GM23338 (cell line): ENCODE measurements around the gene GABRR2. TPM values are rescaled to one million over a fixed set of nuclear protein-coding genes. Genes with fewer than 3 reads are reported as not detected.
A peak's percentile ranks its signal among the peaks of the same experiment; 100 is the strongest.

Experiments used
- ATAC-seq: fragments of 200-7000 bp; cut with Tn5 transposase; 3 replicates; pipeline ENCODE4 v1.9.1; 2020
- DNase-seq: peaks from one replicate; pipeline ENCODE4 v3.0.0-alpha.2; 2015; ENCODE audit warnings: low spot score
- H2AFZ ChIP-seq: fragments of 200-600 bp; sonication (generic); 2 replicates; pipeline ENCODE4 v1.8.0; 2016; ENCODE audit warnings: antibody characterized with exemption, mild to moderate bottlenecking, moderate library complexity
- H3F3A ChIP-seq: fragments of 200-600 bp; sonication (generic); replicated peaks from 2 replicates; pipeline ENCODE4 v1.8.0; 2017; ENCODE audit warnings: antibody characterized with exemption, mixed run types, low read depth
- H3K27ac ChIP-seq: fragments of 200-600 bp; sonication (generic); 2 replicates; pipeline ENCODE4 v1.6.1; 2016; ENCODE audit warnings: low read depth
- H3K27me3 ChIP-seq: fragments of 200-600 bp; sonication (generic); 2 replicates; pipeline ENCODE4 v1.8.0; 2016; ENCODE audit warnings: mild to moderate bottlenecking, mixed run types, moderate library complexity; ENCODE audit not compliant: insufficient read depth
- H3K36me3 ChIP-seq: fragments of 200-600 bp; sonication (generic); 2 replicates; pipeline ENCODE4 v1.8.0; 2016; ENCODE audit warnings: mild to moderate bottlenecking; ENCODE audit not compliant: insufficient read depth
- H3K4me1 ChIP-seq: fragments of 200-600 bp; sonication (generic); 2 replicates; pipeline ENCODE4 v1.8.0; 2016; ENCODE audit warnings: mild to moderate bottlenecking, moderate library complexity; ENCODE audit not compliant: insufficient read depth
- H3K4me2 ChIP-seq: fragments of 200-600 bp; sonication (generic); 2 replicates; pipeline ENCODE4 v1.7.1; 2017; ENCODE audit warnings: mixed run types
- H3K4me3 ChIP-seq: fragments of 200-600 bp; sonication (generic); 2 replicates; pipeline ENCODE4 v1.6.1; 2016; ENCODE audit warnings: mixed run types
- H3K79me2 ChIP-seq: fragments of 200-600 bp; sonication (generic); replicated peaks from 2 replicates; pipeline ENCODE4 v1.8.0; 2017; ENCODE audit warnings: mild to moderate bottlenecking; ENCODE audit not compliant: insufficient read depth
- H3K9me2 ChIP-seq: fragments of 200-600 bp; sonication (generic); 2 replicates; pipeline ENCODE4 v1.8.0; 2017; ENCODE audit not compliant: insufficient read depth
- H4K20me1 ChIP-seq: fragments of 200-600 bp; sonication (generic); replicated peaks from 2 replicates; pipeline ENCODE4 v1.8.0; 2017; ENCODE audit warnings: mild to moderate bottlenecking; ENCODE audit not compliant: insufficient read depth
- H3K27ac Mint-ChIP-seq: 2 replicates; pipeline ENCODE4 v1.8.0; 2020; ENCODE audit warnings: inconsistent platforms, mild to moderate bottlenecking, moderate library complexity, mixed read lengths
- H3K27me3 Mint-ChIP-seq: 3 replicates; pipeline ENCODE4 v1.8.0; 2022; ENCODE audit warnings: low read depth, mild to moderate bottlenecking, moderate library complexity, mixed read lengths, inconsistent platforms; ENCODE audit not compliant: insufficient read depth, poor library complexity
- H3K36me3 Mint-ChIP-seq: 3 replicates; pipeline ENCODE4 v1.8.0; 2021; ENCODE audit warnings: low read depth, mild to moderate bottlenecking, inconsistent platforms, moderate library complexity, mixed read lengths
- H3K4me1 Mint-ChIP-seq: 3 replicates; pipeline ENCODE4 v1.8.0; 2020; ENCODE audit warnings: mild to moderate bottlenecking, inconsistent platforms, mixed read lengths
- H3K4me3 Mint-ChIP-seq: 3 replicates; pipeline ENCODE4 v1.8.0; 2021; ENCODE audit warnings: moderate library complexity, mild to moderate bottlenecking, inconsistent platforms, mixed read lengths
- H3K9me3 Mint-ChIP-seq: 3 replicates; pipeline ENCODE4 v1.8.0; 2020; ENCODE audit warnings: moderate library complexity, mild to moderate bottlenecking, inconsistent platforms, mixed read lengths
- CREB1 ChIP-seq: fragments of 250-450 bp; sonication (Bioruptor Pico); IDR thresholded peaks from 2 replicates; pipeline ENCODE4 v1.5.0; 2020; ENCODE audit warnings: low read depth, mild to moderate bottlenecking, moderate library complexity
- EZH2 ChIP-seq: fragments of 200-600 bp; sonication (generic); IDR thresholded peaks from one replicate; pipeline ENCODE4 v1.8.0; 2017; ENCODE audit warnings: antibody characterized with exemption, mild to moderate bottlenecking, low read depth; ENCODE audit not compliant: unreplicated experiment
- EZH2phosphoT487 ChIP-seq: fragments of 200-600 bp; sonication (generic); IDR thresholded peaks from one replicate; pipeline ENCODE4 v1.8.1; 2018; ENCODE audit warnings: antibody characterized with exemption; ENCODE audit not compliant: unreplicated experiment
- NANOG ChIP-seq: IDR thresholded peaks from 2 replicates; pipeline ENCODE4 v1.6.1; 2016; ENCODE audit warnings: antibody characterized with exemption, borderline replicate concordance
- POLR2AphosphoS5 ChIP-seq: IDR thresholded peaks from 2 replicates; pipeline ENCODE4 v1.6.1; 2016; ENCODE audit warnings: antibody characterized with exemption, low read depth
- REST ChIP-seq: IDR thresholded peaks from one replicate; pipeline ENCODE4 v1.6.1; 2018; ENCODE audit warnings: antibody characterized with exemption; ENCODE audit not compliant: unreplicated experiment
- STAT1 ChIP-seq: IDR thresholded peaks from one replicate; pipeline ENCODE4 v1.6.1; 2016; ENCODE audit warnings: antibody characterized with exemption; ENCODE audit not compliant: unreplicated experiment
- ZNF114 ChIP-seq: fragments of 250-450 bp; sonication (Bioruptor Pico); IDR thresholded peaks from 2 replicates; pipeline ENCODE4 v1.5.0; 2020; ENCODE audit warnings: mild to moderate bottlenecking, moderate library complexity
- ZNF331 ChIP-seq: fragments of 250-450 bp; sonication (Bioruptor Pico); IDR thresholded peaks from 2 replicates; pipeline ENCODE4 v1.5.0; 2020; ENCODE audit warnings: low read depth, mild to moderate bottlenecking, moderate library complexity
- polyA plus RNA-seq: library from polyadenylated mRNA; unstranded; fragments of >200 nt; fragmentation: Nextera tagmentation; extraction: Ambion mirVana; gene quantifications from 2 replicates; pipeline ENCODE4 v1.2.1, GENCODE V29; 2016
- total RNA-seq: library from RNA; depleted of rRNA; stranded (reverse); fragments of >200 nt; shearing (Covaris generic); gene quantifications from 2 replicates; pipeline ENCODE4 v1.2.3, GENCODE V29; 2014
- TF ChIP-seq, protein P1 (sequence below), 2 experiments: fragments of 200-600 bp in 1 of 2; sonication (generic) in 1 of 2; conservative IDR thresholded peaks; 2 replicates each; pipeline versions ENCODE4 v1.5.1 to v1.6.1; 2016 to 2017; ENCODE audit warnings: antibody characterized with exemption in 2 of 2, low read depth in 2 of 2, mild to moderate bottlenecking in 2 of 2, moderate library complexity in 1 of 2

GABRR2 gene
- total and polyA plus RNA-seq, 2 experiments from 2014 or later: not detected

DNA sequence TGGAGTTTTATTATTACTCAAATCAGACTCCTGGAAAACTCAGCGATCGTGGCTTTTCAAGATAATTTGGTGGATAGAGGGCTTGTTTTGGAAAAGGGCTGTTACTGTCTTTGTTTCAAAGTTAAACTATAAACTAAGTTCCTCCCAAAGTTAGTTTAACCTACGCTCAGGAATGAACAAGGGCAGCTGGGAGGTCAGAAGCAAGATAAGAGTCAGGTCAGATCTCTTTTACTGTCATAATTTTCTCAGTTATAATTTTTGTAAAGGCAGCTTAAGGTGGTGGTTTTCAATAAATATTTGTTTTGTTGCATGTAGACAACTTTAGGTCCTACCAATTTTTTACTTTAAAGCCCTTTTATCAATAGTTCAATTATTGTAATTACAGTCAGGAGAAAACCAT is 9.2 kb upstream of the GABRR2 start:
- Histone ChIP-seq H2AFZ (no peak overlapping the region), H3K27ac (no peak overlapping the region), H3K4me3 (no peak overlapping the region), H3K4me1 (no peaks in the 10 kb centered on the region), H3K36me3 (peaks cover 3% of the 10 kb centered on the region; the same call in 1 of the 2 replicates), H3K4me2 (no peak overlapping the region), H3K27me3 (no peaks in the 10 kb centered on the region), H3K9me2 (no peaks in the 10 kb centered on the region), H3F3A (no peaks in the 10 kb centered on the region), H3K79me2 (no peaks in the 10 kb centered on the region), H4K20me1 (no peaks in the 10 kb centered on the region)
- DNase-seq (no peak), ATAC-seq (no peak)
- peaks cover 29% of the 10 kb centered on the region for H3K9me3 Mint-ChIP-seq
- H3K4me3 Mint-ChIP-seq: no peak overlapping the region
- H3K27me3 Mint-ChIP-seq: no peaks in the 10 kb centered on the region
- H3K4me1 Mint-ChIP-seq: peaks cover 8% of the 10 kb centered on the region
- peaks cover 24% of the 10 kb centered on the region for H3K36me3 Mint-ChIP-seq
- no peak for TF ChIP-seq STAT1
- TF ChIP-seq ZNF331: no peak
- TF ChIP-seq ZNF114 (CRISPR knock-in tag): no peak
- no peak for TF ChIP-seq EZH2phosphoT487
- TF ChIP-seq, protein P1, sequence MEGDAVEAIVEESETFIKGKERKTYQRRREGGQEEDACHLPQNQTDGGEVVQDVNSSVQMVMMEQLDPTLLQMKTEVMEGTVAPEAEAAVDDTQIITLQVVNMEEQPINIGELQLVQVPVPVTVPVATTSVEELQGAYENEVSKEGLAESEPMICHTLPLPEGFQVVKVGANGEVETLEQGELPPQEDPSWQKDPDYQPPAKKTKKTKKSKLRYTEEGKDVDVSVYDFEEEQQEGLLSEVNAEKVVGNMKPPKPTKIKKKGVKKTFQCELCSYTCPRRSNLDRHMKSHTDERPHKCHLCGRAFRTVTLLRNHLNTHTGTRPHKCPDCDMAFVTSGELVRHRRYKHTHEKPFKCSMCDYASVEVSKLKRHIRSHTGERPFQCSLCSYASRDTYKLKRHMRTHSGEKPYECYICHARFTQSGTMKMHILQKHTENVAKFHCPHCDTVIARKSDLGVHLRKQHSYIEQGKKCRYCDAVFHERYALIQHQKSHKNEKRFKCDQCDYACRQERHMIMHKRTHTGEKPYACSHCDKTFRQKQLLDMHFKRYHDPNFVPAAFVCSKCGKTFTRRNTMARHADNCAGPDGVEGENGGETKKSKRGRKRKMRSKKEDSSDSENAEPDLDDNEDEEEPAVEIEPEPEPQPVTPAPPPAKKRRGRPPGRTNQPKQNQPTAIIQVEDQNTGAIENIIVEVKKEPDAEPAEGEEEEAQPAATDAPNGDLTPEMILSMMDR (conservative IDR thresholded peaks at IDR 0.05; ENCODE audit: low read depth in 2 of 2): no peak
- no peak for TF ChIP-seq POLR2AphosphoS5
- H3K27ac Mint-ChIP-seq: no peak overlapping the region

DNA sequence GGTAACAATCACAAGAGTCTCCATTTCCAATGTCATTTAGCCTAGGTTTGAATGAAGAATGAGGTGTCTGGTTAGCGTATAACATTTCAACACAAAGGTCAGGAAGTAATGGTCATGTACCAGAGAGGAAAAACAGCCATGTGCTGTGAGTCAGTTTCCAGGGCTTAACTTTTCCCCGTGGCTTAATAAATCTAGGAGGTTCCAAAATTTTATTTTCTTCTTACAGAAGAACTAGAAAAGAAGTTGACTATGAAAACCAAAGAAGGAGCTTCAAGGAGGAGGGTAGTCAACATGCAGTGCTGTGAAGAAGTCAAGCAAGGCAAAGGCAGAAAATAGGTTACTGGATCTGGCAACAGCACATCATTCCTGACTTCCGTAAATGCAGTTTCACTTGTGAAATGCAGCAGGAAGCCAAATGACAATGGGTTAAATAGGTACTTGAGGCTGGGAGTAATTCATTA is 8.4 kb upstream of the GABRR2 start:
- no peaks in the 10 kb centered on the region for H3K4me1 ChIP-seq
- no peak overlapping the region for H3K4me3 ChIP-seq
- H3K4me2 ChIP-seq: no peak overlapping the region
- Mint-ChIP-seq H3K4me3 (no peak overlapping the region), H3K36me3 (peaks cover 27% of the 10 kb centered on the region), H3K27me3 (no peaks in the 10 kb centered on the region), H3K4me1 (peaks cover 8% of the 10 kb centered on the region), H3K9me3 (peaks cover 32% of the 10 kb centered on the region), H3K27ac (no peak overlapping the region)
- H3K79me2 ChIP-seq: no peaks in the 10 kb centered on the region
- H2AFZ ChIP-seq: 0 out of 2 replicates have a peak overlapping the region, but pooled peaks have one; percentile 34
- ATAC-seq (no peak), DNase-seq (peak; percentile 32)
- H3K27ac ChIP-seq: no peak overlapping the region
- no peaks in the 10 kb centered on the region for H3F3A ChIP-seq
- no peaks in the 10 kb centered on the region for H4K20me1 ChIP-seq
- H3K36me3 ChIP-seq: peaks cover 5% of the 10 kb centered on the region; the same call in 1 of the 2 replicates
- TF ChIP-seq EZH2phosphoT487 (no peak), ZNF331 (no peak), NANOG (no peak), CREB1 (CRISPR knock-in tag) (no peak), EZH2 (no peak), ZNF114 (CRISPR knock-in tag) (no peak), REST (no peak), POLR2AphosphoS5 (no peak)
- TF ChIP-seq, protein P1 (conservative IDR thresholded peaks at IDR 0.05; ENCODE audit: low read depth in 2 of 2): no peak
- H3K27me3 ChIP-seq: no peaks in the 10 kb centered on the region
- H3K9me2 ChIP-seq: no peaks in the 10 kb centered on the region
